HepG2 (cell line): ENCODE measurements around the gene TTLL4. TPM values are rescaled to one million over a fixed set of nuclear protein-coding genes. Genes with fewer than 3 reads are reported as not detected.

Experiments used
- ATAC-seq: fragments of 200-7000 bp; cut with Tn5 transposase; 3 replicates; pipeline ENCODE4 v1.9.1; 2020; ENCODE audit warnings: mild to moderate bottlenecking, moderate library complexity
- BruUV-seq: library from RNA; stranded (reverse); fragments of 400-500 nt; replicated peaks from 2 replicates; lab custom pipeline; 2021; lab: Mats Ljungman, UMichigan
- CTCF ChIA-PET: fragments of 300-600 bp; formaldehyde crosslinking; extraction: SDS; loops from one replicate; lab custom pipeline; 2021; ENCODE audit warnings: low total read pairs, inconsistent platforms, low intra/inter-chr PET ratio; lab: Yijun Ruan, JAX
- POLR2A ChIA-PET: fragments of 350-600 bp; sonication (Branson Sonifier 250); formaldehyde crosslinking; loops from one replicate; lab custom pipeline; 2020; ENCODE audit warnings: antibody characterized with exemption, inconsistent platforms; lab: Yijun Ruan, JAX
- DNase-seq: peaks from one replicate; pipeline ENCODE4 v3.0.0-alpha.2; 2015; ENCODE audit warnings: low spot score
- FAIRE-seq: peaks from 3 replicates; lab custom pipeline; 2011; peaks lifted over from hg19 to GRCh38; lab: Jason Lieb, UNC
- H2AFZ ChIP-seq: one replicate; pipeline ENCODE4 v1.6.1; 2011; ENCODE audit warnings: low read length, inconsistent platforms
- H3K27ac ChIP-seq: fragments of 300-600 bp; 3 replicates; pipeline ENCODE4 v1.8.0; 2011; ENCODE audit warnings: mixed run types, mild to moderate bottlenecking, mixed read lengths, low read length, inconsistent platforms; ENCODE audit not compliant: insufficient read depth; ENCODE audit errors: extremely low read length
- H3K27me3 ChIP-seq, 2 experiments: fragments of 200-600 bp in 1 of 2; 2 replicates in 1 of 2; 3 replicates in 1 of 2; pipeline versions ENCODE4 v1.6.0 to v1.8.0; 2011; ENCODE audit warnings: low read length in 2 of 2, mild to moderate bottlenecking in 2 of 2, moderate library complexity in 2 of 2, inconsistent platforms in 1 of 2; ENCODE audit not compliant: insufficient read depth in 2 of 2, control insufficient read depth in 1 of 2
- H3K36me3 ChIP-seq, 2 experiments: fragments of 200-600 bp in 1 of 2; replicated peaks in 1 of 2; 2 replicates in 1 of 2; 3 replicates in 1 of 2; pipeline versions ENCODE4 v1.5.1 to v1.8.0; 2011; ENCODE audit warnings: low read length in 2 of 2, inconsistent platforms in 1 of 2; ENCODE audit not compliant: insufficient read depth in 2 of 2, control insufficient read depth in 1 of 2
- H3K4me1 ChIP-seq: 2 replicates; pipeline ENCODE4 v1.5.1; 2012; ENCODE audit warnings: low read length, inconsistent platforms; ENCODE audit not compliant: insufficient read depth
- H3K4me2 ChIP-seq: 2 replicates; pipeline ENCODE4 v1.6.0; 2011; ENCODE audit warnings: low read depth, low read length, inconsistent platforms
- H3K4me3 ChIP-seq, 3 experiments: fragments of 200-600 bp in 1 of 3; sonication (generic), shearing (Covaris generic) in 1 of 3; replicated peaks in 1 of 3; 2 replicates each; pipeline ENCODE4 v1.5.1; 2011 to 2016; ENCODE audit warnings: low read length in 3 of 3, inconsistent platforms in 2 of 3, low read depth in 2 of 3, mild to moderate bottlenecking in 2 of 3, control low read depth in 1 of 3, mixed read lengths in 1 of 3; ENCODE audit not compliant: insufficient read depth in 1 of 3
- H3K79me2 ChIP-seq: one replicate; pipeline ENCODE4 v1.6.1; 2011; ENCODE audit warnings: low read length, inconsistent platforms; ENCODE audit not compliant: insufficient read depth
- H3K9ac ChIP-seq: 2 replicates; pipeline ENCODE4 v1.6.0; 2011; ENCODE audit warnings: mild to moderate bottlenecking, low read depth, low read length, inconsistent platforms; ENCODE audit not compliant: insufficient read depth
- H3K9me3 ChIP-seq: 2 replicates; pipeline ENCODE4 v1.5.1; 2012; ENCODE audit warnings: mild to moderate bottlenecking, low read length
- H4K20me1 ChIP-seq: 2 replicates; pipeline ENCODE4 v1.6.0; 2011; ENCODE audit warnings: inconsistent platforms, mild to moderate bottlenecking, low read length, moderate library complexity; ENCODE audit not compliant: insufficient read depth
- PAWR ChIP-seq: sonication (generic); formaldehyde crosslinking; IDR thresholded peaks from 2 replicates; pipeline ENCODE4 v1.4.0; 2020; ENCODE audit warnings: missing genetic modification reagents, mild to moderate bottlenecking, borderline replicate concordance
- SP5 ChIP-seq: IDR thresholded peaks from 2 replicates; pipeline ENCODE4 v1.6.1; 2016; ENCODE audit warnings: low read depth, borderline replicate concordance
- STAG1 ChIP-seq: sonication (generic); formaldehyde crosslinking; IDR thresholded peaks from 2 replicates; pipeline ENCODE4 v1.4.0; 2020; ENCODE audit warnings: missing genetic modification reagents
- ZFP36L1 ChIP-seq: sonication (generic); formaldehyde crosslinking; IDR thresholded peaks from 2 replicates; pipeline ENCODE4 v1.8.0; 2022; ENCODE audit warnings: mild to moderate bottlenecking, missing genetic modification reagents, moderate library complexity
- WGBS: methylation state at CpG from one replicate; pipeline ENCODE4 v1.1.6; 2017; ENCODE audit warnings: low lambda C conversion rate; 5-methylcytosine and 5-hydroxymethylcytosine counted together
- in situ Hi-C: cut with HindIII; loops from 2 replicates; pipeline ENCODE4 v1.10.0; 2017; ENCODE audit warnings: low pct_unique_long_range_greater_than_20kb; ENCODE audit not compliant: extremely low pct_ligation_motif_present
- intact Hi-C: fragments of 100-400 bp; cut with micrococcal nuclease; formaldehyde crosslinking; loops from one replicate; pipeline ENCODE4 v1.10.0; 2022; ENCODE audit not compliant: unreplicated experiment
- polyA plus RNA-seq, 8 experiments: library from polyadenylated mRNA; depleted of rRNA in 3 of 8; stranded (reverse) in 7 of 8; unstranded in 1 of 8; fragments of >200 nt; fragmentation: Illumina TruSeq in 4 of 8; extraction: Trizol in 4 of 8; gene quantifications; 2 replicates each; pipeline versions ENCODE4 v1.2.1 to v1.2.3, GENCODE V29; 2011 to 2016; ENCODE audit warnings: low read depth in 4 of 8, missing spikeins in 1 of 8, mixed read lengths in 1 of 8; ENCODE audit not compliant: insufficient read depth in 1 of 8
- total RNA-seq, 5 experiments: library from RNA; depleted of rRNA; stranded (reverse); fragments of >200 nt; fragmentation: Illumina TruSeq; extraction: Trizol; gene quantifications; 2 replicates each; pipeline ENCODE4 v1.2.3, GENCODE V29; 2016; ENCODE audit warnings: low read depth in 1 of 5
- TF ChIP-seq, protein P1 (sequence below): sonication (generic); formaldehyde crosslinking; IDR thresholded peaks from 2 replicates; pipeline ENCODE4 v1.8.1; 2022; ENCODE audit warnings: mild to moderate bottlenecking, missing genetic modification reagents
- TF ChIP-seq, protein P2 (sequence below): sonication (generic); formaldehyde crosslinking; IDR thresholded peaks from 2 replicates; pipeline ENCODE4 v1.8.0; 2022; ENCODE audit warnings: mild to moderate bottlenecking, missing genetic modification reagents, borderline replicate concordance
- TF ChIP-seq, protein P3 (sequence below): sonication (generic); formaldehyde crosslinking; IDR thresholded peaks from 2 replicates; pipeline ENCODE4 v1.5.1; 2020; ENCODE audit warnings: missing genetic modification reagents, mild to moderate bottlenecking, borderline replicate concordance
- TF ChIP-seq, protein P4 (sequence below): sonication (generic); formaldehyde crosslinking; IDR thresholded peaks from 2 replicates; pipeline ENCODE4 v1.8.0; 2022; ENCODE audit warnings: low read depth, missing genetic modification reagents
- TF ChIP-seq, protein P5 (sequence below): sonication (generic); formaldehyde crosslinking; IDR thresholded peaks from 2 replicates; pipeline ENCODE4 v1.5.1; 2020; ENCODE audit warnings: mild to moderate bottlenecking, moderate library complexity, missing genetic modification reagents
- TF ChIP-seq, protein P6 (sequence below), 2 experiments: sonication (generic) in 1 of 2; formaldehyde crosslinking in 1 of 2; IDR thresholded peaks; 2 replicates each; pipeline versions ENCODE4 v1.4.0 to v1.6.1; 2016 to 2020; ENCODE audit warnings: borderline replicate concordance in 1 of 2, low read depth in 1 of 2, mild to moderate bottlenecking in 1 of 2, missing genetic modification reagents in 1 of 2

The TTLL4 gene
- total and polyA plus RNA-seq, 2 of the 13 experiments (the other 11 are each of a cell fraction or from before 2014, with no cell fraction given): 77.5 to 84.6 TPM

DNA sequence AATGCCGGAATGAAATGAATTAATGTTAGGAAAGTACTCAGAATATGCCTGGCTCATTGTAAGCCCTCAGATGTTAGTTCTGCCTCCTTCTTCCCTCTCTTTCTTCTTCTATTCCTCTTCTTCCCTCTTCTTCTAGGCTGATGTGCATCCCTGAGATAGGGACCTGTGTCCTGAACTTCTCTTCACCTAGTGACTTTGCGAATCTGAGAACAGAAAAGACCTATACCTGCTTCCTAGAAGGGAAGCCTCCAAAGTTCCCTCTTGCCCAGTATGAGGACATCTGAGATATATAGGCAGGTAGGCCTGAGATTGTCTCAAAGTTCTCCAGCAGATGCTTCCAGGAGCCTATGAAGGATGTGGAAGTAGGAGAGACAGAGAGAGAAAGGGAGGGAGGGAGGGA lies 63.2 kb downstream of the TTLL4 start:
- Histone ChIP-seq H3K4me3 (no peak overlapping the region), H3K27ac (no peak overlapping the region), H3K36me3 (no peaks in the 10 kb centered on the region), H3K27me3 (no peaks in the 10 kb centered on the region), H3K4me2 (no peak overlapping the region), H3K4me1 (peaks cover 28% of the 10 kb centered on the region), H3K79me2 (no peaks in the 10 kb centered on the region), H3K9me3 (peaks cover 15% of the 10 kb centered on the region; the same call in 1 of the 2 replicates), H3K9ac (no peak overlapping the region), H2AFZ (no peak overlapping the region), H4K20me1 (no peaks in the 10 kb centered on the region)
- DNase-seq (no peak), ATAC-seq (no peak), FAIRE-seq (no peak)
- intact Hi-C loops (no loop called here), in situ Hi-C loops (no loop called here)
- no TSS peak for BruUV-seq
- ChIA-PET POLR2A (interaction anchor here (0.8 to 5.8 kb wide), 2 partner anchors 8 to 18 kb away, joined by 3 to 35 read pairs; partner anchors contain the start of gene CYP27A1), CTCF (no interaction called here)
- WGBS: 99% methylated on average over 2 of the region's 2 CpGs
- TF ChIP-seq, protein P1, sequence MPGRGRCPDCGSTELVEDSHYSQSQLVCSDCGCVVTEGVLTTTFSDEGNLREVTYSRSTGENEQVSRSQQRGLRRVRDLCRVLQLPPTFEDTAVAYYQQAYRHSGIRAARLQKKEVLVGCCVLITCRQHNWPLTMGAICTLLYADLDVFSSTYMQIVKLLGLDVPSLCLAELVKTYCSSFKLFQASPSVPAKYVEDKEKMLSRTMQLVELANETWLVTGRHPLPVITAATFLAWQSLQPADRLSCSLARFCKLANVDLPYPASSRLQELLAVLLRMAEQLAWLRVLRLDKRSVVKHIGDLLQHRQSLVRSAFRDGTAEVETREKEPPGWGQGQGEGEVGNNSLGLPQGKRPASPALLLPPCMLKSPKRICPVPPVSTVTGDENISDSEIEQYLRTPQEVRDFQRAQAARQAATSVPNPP (CRISPR knock-in tag): no peak
- TF ChIP-seq, protein P2, sequence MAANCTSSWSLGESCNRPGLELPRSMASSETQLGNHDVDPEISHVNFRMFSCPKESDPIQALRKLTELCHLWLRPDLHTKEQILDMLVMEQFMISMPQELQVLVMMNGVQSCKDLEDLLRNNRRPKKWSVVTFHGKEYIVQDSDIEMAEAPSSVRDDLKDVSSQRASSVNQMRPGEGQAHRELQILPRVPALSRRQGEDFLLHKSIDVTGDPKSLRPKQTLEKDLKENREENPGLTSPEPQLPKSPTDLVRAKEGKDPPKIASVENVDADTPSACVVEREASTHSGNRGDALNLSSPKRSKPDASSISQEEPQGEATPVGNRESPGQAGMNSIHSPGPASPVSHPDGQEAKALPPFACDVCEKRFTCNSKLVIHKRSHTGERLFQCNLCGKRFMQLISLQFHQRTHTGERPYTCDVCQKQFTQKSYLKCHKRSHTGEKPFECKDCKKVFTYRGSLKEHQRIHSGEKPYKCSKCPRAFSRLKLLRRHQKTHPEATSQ (CRISPR knock-in tag): no peak
- TF ChIP-seq, protein P3, sequence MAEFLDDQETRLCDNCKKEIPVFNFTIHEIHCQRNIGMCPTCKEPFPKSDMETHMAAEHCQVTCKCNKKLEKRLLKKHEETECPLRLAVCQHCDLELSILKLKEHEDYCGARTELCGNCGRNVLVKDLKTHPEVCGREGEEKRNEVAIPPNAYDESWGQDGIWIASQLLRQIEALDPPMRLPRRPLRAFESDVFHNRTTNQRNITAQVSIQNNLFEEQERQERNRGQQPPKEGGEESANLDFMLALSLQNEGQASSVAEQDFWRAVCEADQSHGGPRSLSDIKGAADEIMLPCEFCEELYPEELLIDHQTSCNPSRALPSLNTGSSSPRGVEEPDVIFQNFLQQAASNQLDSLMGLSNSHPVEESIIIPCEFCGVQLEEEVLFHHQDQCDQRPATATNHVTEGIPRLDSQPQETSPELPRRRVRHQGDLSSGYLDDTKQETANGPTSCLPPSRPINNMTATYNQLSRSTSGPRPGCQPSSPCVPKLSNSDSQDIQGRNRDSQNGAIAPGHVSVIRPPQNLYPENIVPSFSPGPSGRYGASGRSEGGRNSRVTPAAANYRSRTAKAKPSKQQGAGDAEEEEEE (CRISPR knock-in tag): no peak
- TF ChIP-seq STAG1 (CRISPR knock-in tag) (no peak), ZFP36L1 (CRISPR knock-in tag) (no peak), PAWR (CRISPR knock-in tag) (no peak), SP5 (CRISPR knock-in tag) (no peak)
- TF ChIP-seq, protein P4, sequence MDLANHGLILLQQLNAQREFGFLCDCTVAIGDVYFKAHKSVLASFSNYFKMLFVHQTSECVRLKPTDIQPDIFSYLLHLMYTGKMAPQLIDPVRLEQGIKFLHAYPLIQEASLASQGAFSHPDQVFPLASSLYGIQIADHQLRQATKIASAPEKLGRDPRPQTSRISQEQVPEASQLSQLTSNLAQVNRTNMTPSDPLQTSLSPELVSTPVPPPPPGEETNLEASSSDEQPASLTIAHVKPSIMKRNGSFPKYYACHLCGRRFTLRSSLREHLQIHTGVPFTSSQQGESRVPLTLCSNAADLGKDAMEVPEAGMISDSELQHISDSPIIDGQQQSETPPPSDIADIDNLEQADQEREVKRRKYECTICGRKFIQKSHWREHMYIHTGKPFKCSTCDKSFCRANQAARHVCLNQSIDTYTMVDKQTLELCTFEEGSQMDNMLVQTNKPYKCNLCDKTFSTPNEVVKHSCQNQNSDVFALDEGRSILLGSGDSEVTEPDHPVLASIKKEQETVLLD (CRISPR knock-in tag): no peak
- TF ChIP-seq, protein P5, sequence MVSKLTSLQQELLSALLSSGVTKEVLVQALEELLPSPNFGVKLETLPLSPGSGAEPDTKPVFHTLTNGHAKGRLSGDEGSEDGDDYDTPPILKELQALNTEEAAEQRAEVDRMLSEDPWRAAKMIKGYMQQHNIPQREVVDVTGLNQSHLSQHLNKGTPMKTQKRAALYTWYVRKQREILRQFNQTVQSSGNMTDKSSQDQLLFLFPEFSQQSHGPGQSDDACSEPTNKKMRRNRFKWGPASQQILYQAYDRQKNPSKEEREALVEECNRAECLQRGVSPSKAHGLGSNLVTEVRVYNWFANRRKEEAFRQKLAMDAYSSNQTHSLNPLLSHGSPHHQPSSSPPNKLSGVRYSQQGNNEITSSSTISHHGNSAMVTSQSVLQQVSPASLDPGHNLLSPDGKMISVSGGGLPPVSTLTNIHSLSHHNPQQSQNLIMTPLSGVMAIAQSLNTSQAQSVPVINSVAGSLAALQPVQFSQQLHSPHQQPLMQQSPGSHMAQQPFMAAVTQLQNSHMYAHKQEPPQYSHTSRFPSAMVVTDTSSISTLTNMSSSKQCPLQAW (CRISPR knock-in tag): no peak
- TF ChIP-seq, protein P6, sequence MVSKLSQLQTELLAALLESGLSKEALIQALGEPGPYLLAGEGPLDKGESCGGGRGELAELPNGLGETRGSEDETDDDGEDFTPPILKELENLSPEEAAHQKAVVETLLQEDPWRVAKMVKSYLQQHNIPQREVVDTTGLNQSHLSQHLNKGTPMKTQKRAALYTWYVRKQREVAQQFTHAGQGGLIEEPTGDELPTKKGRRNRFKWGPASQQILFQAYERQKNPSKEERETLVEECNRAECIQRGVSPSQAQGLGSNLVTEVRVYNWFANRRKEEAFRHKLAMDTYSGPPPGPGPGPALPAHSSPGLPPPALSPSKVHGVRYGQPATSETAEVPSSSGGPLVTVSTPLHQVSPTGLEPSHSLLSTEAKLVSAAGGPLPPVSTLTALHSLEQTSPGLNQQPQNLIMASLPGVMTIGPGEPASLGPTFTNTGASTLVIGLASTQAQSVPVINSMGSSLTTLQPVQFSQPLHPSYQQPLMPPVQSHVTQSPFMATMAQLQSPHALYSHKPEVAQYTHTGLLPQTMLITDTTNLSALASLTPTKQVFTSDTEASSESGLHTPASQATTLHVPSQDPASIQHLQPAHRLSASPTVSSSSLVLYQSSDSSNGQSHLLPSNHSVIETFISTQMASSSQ (IDR thresholded peaks at IDR 0.05; ENCODE audit: low read depth): no peak
- TF ChIP-seq, protein P6 (CRISPR knock-in tag; IDR thresholded peaks at IDR 0.05; ENCODE audit: borderline replicate concordance): no peak
